H9 (cell line): ENCODE results near the gene PCARE. TPM values are rescaled to one million over a fixed set of nuclear protein-coding genes. Genes with fewer than 3 reads are reported as not detected.

Experiments
- DNase-seq: peaks from one replicate; pipeline ENCODE4 v3.0.0-alpha.2; 2017
- H2AFZ ChIP-seq: one replicate; pipeline ENCODE4 v1.6.1; 2013; ENCODE audit warnings: mild to moderate bottlenecking, low read length, control low read depth, moderate library complexity
- H2AK5ac ChIP-seq: 2 replicates; pipeline ENCODE4 v1.6.1; 2013; ENCODE audit warnings: low read length, control low read depth, mixed read lengths; ENCODE audit not compliant: insufficient read length
- H2BK120ac ChIP-seq: one replicate; pipeline ENCODE4 v1.6.1; 2013; ENCODE audit warnings: low read depth, mild to moderate bottlenecking, low read length, control low read depth, inconsistent platforms; ENCODE audit not compliant: poor library complexity, severe bottlenecking
- H2BK12ac ChIP-seq: 2 replicates; pipeline ENCODE4 v1.6.1; 2013; ENCODE audit warnings: low read length, control low read depth, mixed read lengths, low read depth; ENCODE audit not compliant: insufficient read length
- H2BK15ac ChIP-seq: 2 replicates; pipeline ENCODE4 v1.6.1; 2013; ENCODE audit warnings: low read depth, low read length, control low read depth
- H2BK20ac ChIP-seq: one replicate; pipeline ENCODE4 v1.6.1; 2013; ENCODE audit warnings: low read depth, mild to moderate bottlenecking, low read length, control low read depth, inconsistent platforms; ENCODE audit not compliant: poor library complexity, severe bottlenecking
- H2BK5ac ChIP-seq: 2 replicates; pipeline ENCODE4 v1.6.1; 2013; ENCODE audit warnings: low read length, control low read depth, mixed read lengths; ENCODE audit not compliant: insufficient read length
- H3K14ac ChIP-seq: 2 replicates; pipeline ENCODE4 v1.6.1; 2013; ENCODE audit warnings: low read length, control low read depth; ENCODE audit not compliant: insufficient read depth
- H3K18ac ChIP-seq: 2 replicates; pipeline ENCODE4 v1.6.1; 2013; ENCODE audit warnings: low read depth, mild to moderate bottlenecking, mixed read lengths, low read length, control low read depth; ENCODE audit not compliant: insufficient read length
- H3K23ac ChIP-seq: 2 replicates; pipeline ENCODE4 v1.6.1; 2013; ENCODE audit warnings: low read length, control low read depth, mixed read lengths, low read depth; ENCODE audit not compliant: insufficient read length
- H3K23me2 ChIP-seq: 2 replicates; pipeline ENCODE4 v1.6.1; 2013; ENCODE audit warnings: low read depth, mild to moderate bottlenecking, mixed read lengths, low read length, control low read depth; ENCODE audit not compliant: insufficient read length, poor library complexity, severe bottlenecking
- H3K27ac ChIP-seq: 2 replicates; pipeline ENCODE4 v1.5.1; 2013; ENCODE audit warnings: low read length, control low read depth, mixed read lengths, low read depth; ENCODE audit not compliant: insufficient read length
- H3K27me3 ChIP-seq: 2 replicates; pipeline ENCODE4 v1.6.1; 2013; ENCODE audit warnings: low read length, control low read depth, inconsistent platforms; ENCODE audit not compliant: insufficient read depth
- H3K4ac ChIP-seq: 2 replicates; pipeline ENCODE4 v1.6.1; 2013; ENCODE audit warnings: low read depth, mild to moderate bottlenecking, control low read depth, inconsistent platforms, low read length, moderate library complexity
- H3K4me1 ChIP-seq: 2 replicates; pipeline ENCODE4 v1.6.1; 2013; ENCODE audit warnings: low read length, control low read depth, inconsistent platforms; ENCODE audit not compliant: insufficient read depth
- H3K4me2 ChIP-seq: 2 replicates; pipeline ENCODE4 v1.6.1; 2013; ENCODE audit warnings: low read length, control low read depth, mixed read lengths; ENCODE audit not compliant: insufficient read length, insufficient read depth
- H3K56ac ChIP-seq: 2 replicates; pipeline ENCODE4 v1.6.1; 2013; ENCODE audit warnings: low read depth, mild to moderate bottlenecking, mixed read lengths, low read length, control low read depth; ENCODE audit not compliant: insufficient read length
- H3K79me1 ChIP-seq: 2 replicates; pipeline ENCODE4 v1.6.1; 2013; ENCODE audit warnings: low read depth, mild to moderate bottlenecking, moderate library complexity, low read length, control low read depth, inconsistent platforms; ENCODE audit not compliant: insufficient read depth, poor library complexity, severe bottlenecking
- H3K79me2 ChIP-seq: 2 replicates; pipeline ENCODE4 v1.6.1; 2013; ENCODE audit warnings: low read length, control low read depth, inconsistent platforms; ENCODE audit not compliant: insufficient read depth
- H3K9ac ChIP-seq: 2 replicates; pipeline ENCODE4 v1.6.1; 2013; ENCODE audit warnings: low read length, control low read depth, mixed read lengths; ENCODE audit not compliant: insufficient read length; ENCODE audit errors: extremely low read depth
- H3K9me3 ChIP-seq: one replicate; pipeline ENCODE4 v1.6.1; 2013; ENCODE audit warnings: low read depth, low read length, inconsistent platforms; ENCODE audit not compliant: control insufficient read depth
- H3T11ph ChIP-seq: one replicate; pipeline ENCODE4 v1.6.1; 2013; ENCODE audit warnings: mild to moderate bottlenecking, low read length, control low read depth, inconsistent platforms
- H4K20me1 ChIP-seq: one replicate; pipeline ENCODE4 v1.6.1; 2013; ENCODE audit not compliant: control insufficient read depth, insufficient read length, insufficient read depth
- H4K5ac ChIP-seq: 2 replicates; pipeline ENCODE4 v1.6.1; 2013; ENCODE audit warnings: low read depth, mild to moderate bottlenecking, mixed read lengths, low read length, control low read depth; ENCODE audit not compliant: insufficient read length
- H4K8ac ChIP-seq: replicated peaks from 2 replicates; pipeline ENCODE4 v1.6.1; 2013; ENCODE audit warnings: low read length, control low read depth, mixed read lengths, low read depth; ENCODE audit not compliant: insufficient read length
- H4K91ac ChIP-seq: 2 replicates; pipeline ENCODE4 v1.6.1; 2013; ENCODE audit warnings: low read depth, mild to moderate bottlenecking, moderate library complexity, mixed read lengths, low read length, control low read depth; ENCODE audit not compliant: insufficient read length
- H3K27ac Mint-ChIP-seq, 3 experiments: 2 replicates in 2 of 3; 3 replicates in 1 of 3; pipeline ENCODE4 v1.8.0; 2020 to 2021; ENCODE audit warnings: mixed read lengths in 3 of 3, mild to moderate bottlenecking in 1 of 3, moderate library complexity in 1 of 3
- H3K27me3 Mint-ChIP-seq: 2 replicates; pipeline ENCODE4 v1.8.0; 2021; ENCODE audit warnings: low read depth, mild to moderate bottlenecking, moderate library complexity, mixed read lengths
- H3K36me3 Mint-ChIP-seq, 3 experiments: 2 replicates in 2 of 3; 3 replicates in 1 of 3; pipeline ENCODE4 v1.8.0; 2020 to 2021; ENCODE audit warnings: low read depth in 3 of 3, mixed read lengths in 3 of 3; ENCODE audit not compliant: insufficient read depth in 1 of 3
- H3K4me1 Mint-ChIP-seq, 2 experiments: 2 replicates each; pipeline ENCODE4 v1.8.0; 2020; ENCODE audit warnings: mixed read lengths in 2 of 2
- H3K4me3 Mint-ChIP-seq, 2 experiments: 2 replicates in 1 of 2; 3 replicates in 1 of 2; pipeline ENCODE4 v1.8.0; 2020 to 2021; ENCODE audit warnings: mild to moderate bottlenecking in 2 of 2, mixed read lengths in 2 of 2, moderate library complexity in 1 of 2
- H3K9me3 Mint-ChIP-seq, 2 experiments: 2 replicates in 1 of 2; 3 replicates in 1 of 2; pipeline ENCODE4 v1.8.0; 2020; ENCODE audit warnings: mild to moderate bottlenecking in 2 of 2, mixed read lengths in 2 of 2, moderate library complexity in 1 of 2
- CTCF ChIP-seq: fragments of 200-600 bp; sonication (generic); conservative IDR thresholded peaks from 3 replicates; pipeline ENCODE4 v1.8.0; 2021; ENCODE audit warnings: antibody characterized with exemption, mild to moderate bottlenecking
- WGBS: extraction: QIAGEN DNeasy Blood & Tissue Kit; methylation state at CpG from one replicate; pipeline ENCODE4 v1.1.7; 2013; ENCODE audit warnings: missing lambda C conversion rate, low lambda C conversion rate, mixed read lengths; ENCODE audit not compliant: insufficient read length; ENCODE audit errors: extremely low coverage; 5-methylcytosine and 5-hydroxymethylcytosine counted together
- total RNA-seq: library from RNA; stranded (reverse); gene quantifications from 2 replicates; pipeline ENCODE4 v1.2.1, GENCODE V29; 2021

Gene PCARE
- total RNA-seq, 1 experiment from 2014 or later: not detected

GRCh38 chr2:29041161-29041660, 33.1 kb downstream of the PCARE start:
- Mint-ChIP-seq H3K27me3 (no peaks in the 10 kb centered on the region; the same call in 1 of the 2 replicates), H3K9me3 (no peaks in the 10 kb centered on the region), H3K4me3 (no peak overlapping the region), H3K27ac (no peak overlapping the region), H3K36me3 (no peaks in the 10 kb centered on the region), H3K4me1 (peaks cover 15% of the 10 kb centered on the region in 2 experiments)
- Histone ChIP-seq H3K9me3 (no peaks in the 10 kb centered on the region), H3K27me3 (no peaks in the 10 kb centered on the region), H2BK20ac (no peak overlapping the region), H4K20me1 (no peaks in the 10 kb centered on the region), H3K79me1 (no peaks in the 10 kb centered on the region), H3K27ac (no peak overlapping the region), H3K4me1 (peaks cover 3% of the 10 kb centered on the region; the same call in 1 of the 2 replicates), H2BK120ac (no peak overlapping the region), H3K23me2 (no peaks in the 10 kb centered on the region), H3K18ac (no peak overlapping the region), H3K56ac (no peak overlapping the region), H4K91ac (no peak overlapping the region), H3K4ac (no peak overlapping the region), H2BK12ac (no peak overlapping the region), H2AFZ (no peak overlapping the region), H3K14ac (no peak overlapping the region), H4K5ac (no peak overlapping the region), H3T11ph (no peak overlapping the region), H2AK5ac (no peak overlapping the region), H3K9ac (no peak overlapping the region), H3K4me2 (no peak overlapping the region), H2BK15ac (no peak overlapping the region), H3K23ac (no peak overlapping the region), H3K79me2 (no peaks in the 10 kb centered on the region), H4K8ac (no peak overlapping the region), H2BK5ac (no peak overlapping the region)
- DNase-seq: no peak
- no CpG with 5 or more reads among the region's 9 CpGs for WGBS
- no peak for TF ChIP-seq CTCF
